Adrenal gland (tissue), 12 donors: ENCODE results near the gene ARVCF. TPM values are rescaled to one million over a fixed set of nuclear protein-coding genes. Genes with fewer than 3 reads are reported as not detected.

ENCODE experiments used
- DNase-seq, 7 donors: peaks; one replicate each; pipeline ENCODE4 v3.0.0-alpha.2; 2019 to 2020
- H3K27ac ChIP-seq, 5 donors: fragments of 200-600 bp; sonication (generic) in 4 of 5; 1 replicate in 3 of 5; 2 replicates in 2 of 5; pipeline versions ENCODE4 v1.5.1 to v1.8.0; 2016 to 2020; ENCODE audit warnings: mild to moderate bottlenecking in 1 of 5
- H3K27me3 ChIP-seq: fragments of 200-600 bp; 2 replicates; pipeline ENCODE4 v1.8.0; 2021
- H3K36me3 ChIP-seq, 2 donors: fragments of 200-600 bp; replicated peaks in 1 of 2; 1 replicate in 1 of 2; 2 replicates in 1 of 2; pipeline versions ENCODE4 v1.5.1 to v1.8.0; 2018 to 2022
- H3K4me1 ChIP-seq, 2 donors: fragments of 200-600 bp; replicated peaks in 1 of 2; 1 replicate in 1 of 2; 2 replicates in 1 of 2; pipeline versions ENCODE4 v1.5.1 to v1.8.0; 2018 to 2021
- H3K4me3 ChIP-seq, 4 donors: fragments of 200-600 bp; sonication (generic) in 3 of 4; one replicate each; pipeline ENCODE4 v1.5.1; 2016 to 2018
- H3K9me3 ChIP-seq, 3 donors: fragments of 200-600 bp; sonication (generic) in 1 of 3; replicated peaks in 1 of 3; 1 replicate in 2 of 3; 2 replicates in 1 of 3; pipeline versions ENCODE4 v1.5.1 to v1.8.0; 2016 to 2021
- CTCF ChIP-seq, 6 experiments: fragments of 450-650 bp in 4 of 6; fragments of 200-600 bp in 2 of 6; sonication (generic) in 1 of 6; IDR thresholded peaks; 1 replicate in 5 of 6; 2 replicates in 1 of 6; pipeline versions ENCODE4 v1.5.1 to v1.8.0; 2016 to 2021; ENCODE audit warnings: antibody characterized with exemption in 6 of 6, mild to moderate bottlenecking in 2 of 6, moderate library complexity in 1 of 6
- POLR2A ChIP-seq, 2 donors: fragments of 450-650 bp; IDR thresholded peaks; one replicate each; pipeline ENCODE4 v1.6.1; 2017; ENCODE audit warnings: antibody characterized with exemption in 2 of 2, mild to moderate bottlenecking in 2 of 2, moderate library complexity in 1 of 2
- WGBS, 4 donors: extraction: QIAGEN DNeasy Blood & Tissue Kit in 2 of 4; methylation state at CpG; one replicate each; pipeline versions ENCODE4 v1.1.5 to v1.1.7; 2013 to 2017; 5-methylcytosine and 5-hydroxymethylcytosine counted together
- intact Hi-C, 2 donors: fragments of 100-400 bp; cut with DNase I; formaldehyde crosslinking; loops; one replicate each; pipeline versions ENCODE4 v1.14.1 to v1.15.0; 2022 to 2023
- polyA plus RNA-seq, 3 donors: library from polyadenylated mRNA; stranded (reverse); fragments of 200-250 nt in 2 of 3; fragments of 350-450 nt in 1 of 3; fragmentation: Illumina TruSeq in 1 of 3; extraction: RNeasy Lipid Tissue Mini Kit (QIAGEN cat#74804) in 1 of 3; gene quantifications; one replicate each; pipeline ENCODE4 v1.2.3, GENCODE V29; 2013 to 2014
- total RNA-seq, 9 donors: library from RNA; depleted of rRNA in 4 of 9; stranded (reverse); fragments of >200 nt in 4 of 9; fragments of 120-200 nt in 1 of 9; fragmentation: NEBNext Ultra II Directional in 1 of 9; extraction: Animal tissue kit (Norgen Biotek cat#: 25700) in 1 of 9; gene quantifications; one replicate each; pipeline versions ENCODE4 v1.1.0 to v1.2.4, GENCODE V29; 2013 to 2023
- donor health status: healthy with polysubstance abuse.
- donor health status: Bipolar disorder and iron deficiency.
- donor health status: DM: yes; HTN: yes; CAD: no.
- donor health status: DM: no; HTN: no; CAD: no.
- donor health status: DM: no; HTN: no; CAD: no.
- donor health status: DM: yes; HTN: yes; CAD: no.

Gene ARVCF
- total and polyA plus RNA-seq, 12 donors, result 1.2 to 74.8 (median 18.6) TPM

GRCh38 chr22:19981171-19981960 is 35.3 kb downstream of the ARVCF start:
- H3K9me3 ChIP-seq, result no peaks in the 10 kb centered on the region
- TF ChIP-seq POLR2A (IDR thresholded peaks at IDR 0.05), result no peak
- no peak for TF ChIP-seq CTCF (IDR thresholded peaks at IDR 0.05)
- no peak for DNase-seq
- H3K36me3 ChIP-seq, result peaks cover 0 to 25% of the 10 kb centered on the region in 2 donors
- H3K4me1 ChIP-seq, result peaks cover 3 to 21% of the 10 kb centered on the region in 2 donors
- 91 to 95% (median 92%) methylated on average over 19 to 33 of the region's 33 CpGs; no CpG with 5 or more reads in 1 of the 4 donors for WGBS, 4 donors
- intact Hi-C loops, result no loop called here
- no peak overlapping the region for H3K27ac ChIP-seq
- no peak overlapping the region for H3K4me3 ChIP-seq
- no peaks in the 10 kb centered on the region for H3K27me3 ChIP-seq

- 70 to 86% (median 80%) methylated on average over 2 to 7 of the region's 7 CpGs for WGBS, 4 donors
- no peak for DNase-seq
- H3K4me3 ChIP-seq, result no peak overlapping the region
- TF ChIP-seq POLR2A (IDR thresholded peaks at IDR 0.05) (no peak), CTCF (IDR thresholded peaks at IDR 0.05) (no peak)
- peaks cover 0 to 25% of the 10 kb centered on the region in 2 donors for H3K36me3 ChIP-seq
- H3K27me3 ChIP-seq, result no peaks in the 10 kb centered on the region
- intact Hi-C loops, result no loop called here
- H3K4me1 ChIP-seq, result peaks cover 0 to 15% of the 10 kb centered on the region in 2 donors
- no peak overlapping the region for H3K27ac ChIP-seq
- H3K9me3 ChIP-seq, result no peaks in the 10 kb centered on the region
Observed at GRCh38 chr22:19980766-19981165, 35.9 kb downstream of the ARVCF start.

- no peak for DNase-seq
- peaks cover 0 to 13% of the 10 kb centered on the region in 2 donors for H3K4me1 ChIP-seq
- WGBS, 4 donors, result 94 to 96% (median 95%) methylated on average over 29 to 52 of the region's 52 CpGs; no CpG with 5 or more reads in 1 of the 4 donors
- H3K9me3 ChIP-seq, result no peaks in the 10 kb centered on the region
- intact Hi-C loops, result loop anchor here in 1 of 2 donors (10.0 kb wide), 1 partner anchor 105 kb away; the partner anchor contains the start of gene DGCR8
- H3K4me3 ChIP-seq, result no peak overlapping the region
- H3K36me3 ChIP-seq, result peaks cover 0 to 25% of the 10 kb centered on the region in 2 donors
- H3K27ac ChIP-seq, result no peak overlapping the region
- no peaks in the 10 kb centered on the region for H3K27me3 ChIP-seq
- TF ChIP-seq POLR2A (IDR thresholded peaks at IDR 0.05) (no peak), CTCF (IDR thresholded peaks at IDR 0.05) (no peak)
Observed at GRCh38 chr22:19979712-19980493, 36.7 kb downstream of the ARVCF start.

- Histone ChIP-seq H3K27ac (no peak overlapping the region), H3K9me3 (no peaks in the 10 kb centered on the region), H3K27me3 (no peaks in the 10 kb centered on the region), H3K36me3 (peaks cover 0 to 25% of the 10 kb centered on the region in 2 donors), H3K4me3 (no peak overlapping the region), H3K4me1 (peaks cover 0 to 2% of the 10 kb centered on the region in 2 donors)
- DNase-seq, result no peak
- WGBS, 4 donors, result 89 to 97% (median 95%) methylated on average over 7 to 17 of the region's 17 CpGs
- TF ChIP-seq CTCF (IDR thresholded peaks at IDR 0.05) (no peak), POLR2A (IDR thresholded peaks at IDR 0.05) (no peak)
- intact Hi-C loops, result loop anchor here in 1 of 2 donors (10.0 kb wide), 1 partner anchor 106 kb away; the partner anchor contains the start of gene DGCR8
Observed at GRCh38 chr22:19978748-19979147, 37.9 kb downstream of the ARVCF start.
